Measurements from ENCODE around the gene CLDN4. TPM values are rescaled to one million over a fixed set of nuclear protein-coding genes. Genes with fewer than 3 reads are reported as not detected.
"Not testable (repeated sequence)": the region's sequence is repeated elsewhere in the genome, so short reads cannot be mapped to it uniquely, and the experiment has no call there.

Gene CLDN4
- polyA plus RNA-seq, 3 donors: 68.7 to 91.4 (median 76.4) TPM

DNA sequence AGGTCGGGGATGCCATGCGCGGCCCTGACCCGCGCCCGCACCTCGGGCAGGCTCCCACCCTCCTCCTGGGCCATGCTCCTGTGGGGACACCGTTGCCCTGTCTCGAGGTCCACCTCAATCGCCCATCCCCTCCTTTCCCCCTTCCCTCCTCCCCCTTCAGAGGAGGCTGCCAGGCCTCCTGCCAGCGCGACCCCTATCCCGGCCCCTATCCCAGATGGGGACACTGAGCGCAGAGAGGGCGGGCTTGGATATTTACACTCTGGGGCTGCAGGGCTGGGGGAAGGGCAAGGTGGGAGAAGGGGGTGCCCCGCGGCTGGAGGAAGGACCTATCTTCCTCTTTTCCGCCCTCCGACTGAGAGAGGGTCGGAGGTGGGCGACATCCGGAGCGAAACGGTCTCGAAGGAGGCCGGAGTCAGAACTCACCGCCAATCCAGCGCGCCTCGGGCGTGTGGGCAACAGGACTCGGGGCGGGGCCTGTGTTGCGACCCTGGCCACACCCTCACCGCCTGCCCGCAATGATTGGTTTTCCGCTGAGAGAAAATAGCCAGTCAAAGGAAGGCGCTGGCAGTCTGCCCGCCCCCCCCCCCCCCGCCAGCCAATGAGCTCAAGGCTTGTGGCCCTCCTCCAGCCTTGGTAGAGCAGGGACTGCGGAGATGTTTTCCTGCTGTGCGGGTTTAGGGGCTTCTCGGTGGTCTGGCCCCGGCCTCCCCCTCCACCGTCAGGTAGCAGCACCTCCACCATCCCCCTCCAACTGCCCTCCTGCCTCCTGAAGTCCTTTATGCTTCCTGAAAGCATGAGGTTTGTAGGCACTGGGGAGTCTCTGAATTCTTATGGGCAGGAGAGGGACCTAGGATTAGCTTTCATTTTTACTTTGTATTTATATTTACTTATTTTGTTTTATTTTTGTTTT lies 11.5 kb downstream of the CLDN4 start, which contains the start of gene METTL27:
Gene METTL27, minus strand, starts transcription at position 450 of the 910 bp plus-strand sequence. Its CDS starts 376 bp downstream, at position 74.
- peak in 1 of 3 donors; percentile 87 for DNase-seq (ENCODE audit: low read depth in 3 of 3, low spot score in 2 of 3)

DNA sequence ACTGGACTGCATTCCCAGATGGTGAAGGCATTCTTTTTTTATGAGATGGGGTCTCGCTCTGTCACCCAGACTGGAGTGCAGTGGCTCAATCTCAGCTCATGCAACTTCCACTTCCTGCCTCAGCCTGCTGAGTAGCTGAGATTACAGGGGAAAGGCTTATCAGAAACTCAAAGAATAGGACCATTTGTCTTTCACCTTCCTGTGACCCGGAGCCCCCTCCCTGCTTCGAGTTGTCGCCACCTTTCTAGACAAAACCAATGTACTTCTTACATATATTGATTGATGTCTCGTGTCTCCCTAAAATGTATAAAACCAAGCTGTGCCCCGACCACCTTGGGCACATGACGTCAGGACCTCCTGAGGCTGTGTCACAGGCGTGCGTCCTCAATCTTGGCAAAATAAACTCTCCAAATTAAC lies 13.3 kb downstream of the CLDN4 start:
- DNase-seq (ENCODE audit: low read depth in 3 of 3, low spot score in 2 of 3): no peak

DNA sequence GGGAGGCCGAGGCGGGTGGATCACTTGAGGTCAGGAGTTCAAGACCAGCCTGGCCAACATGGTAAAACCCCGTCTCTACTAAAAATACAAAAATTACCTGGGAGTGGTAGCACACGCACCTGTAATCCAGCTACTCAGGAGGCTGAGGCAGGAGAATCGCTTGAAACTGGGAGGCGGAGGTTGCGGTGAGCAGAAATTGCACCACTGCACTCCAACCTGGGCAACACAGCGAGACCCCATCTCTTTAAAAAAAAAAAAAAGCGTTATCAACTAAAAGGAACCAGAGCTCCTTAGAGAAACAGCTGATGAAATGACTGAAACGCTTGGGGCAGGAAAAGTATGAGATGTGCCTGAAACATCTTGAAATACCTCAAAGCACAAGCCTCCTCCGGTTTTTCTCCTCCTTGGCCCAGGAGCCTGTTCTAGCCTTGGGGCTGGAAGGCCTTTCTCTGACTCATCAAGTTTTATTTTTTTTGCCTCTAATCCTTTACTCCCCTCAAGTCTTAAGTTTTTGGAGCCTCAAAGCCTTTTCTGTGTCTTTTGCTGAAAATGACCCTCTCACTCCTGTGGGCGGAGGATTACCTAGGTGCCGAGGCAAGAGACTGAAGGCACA lies 14.2 kb downstream of the CLDN4 start:
- no peak for DNase-seq (ENCODE audit: low read depth in 3 of 3, low spot score in 2 of 3)

DNA sequence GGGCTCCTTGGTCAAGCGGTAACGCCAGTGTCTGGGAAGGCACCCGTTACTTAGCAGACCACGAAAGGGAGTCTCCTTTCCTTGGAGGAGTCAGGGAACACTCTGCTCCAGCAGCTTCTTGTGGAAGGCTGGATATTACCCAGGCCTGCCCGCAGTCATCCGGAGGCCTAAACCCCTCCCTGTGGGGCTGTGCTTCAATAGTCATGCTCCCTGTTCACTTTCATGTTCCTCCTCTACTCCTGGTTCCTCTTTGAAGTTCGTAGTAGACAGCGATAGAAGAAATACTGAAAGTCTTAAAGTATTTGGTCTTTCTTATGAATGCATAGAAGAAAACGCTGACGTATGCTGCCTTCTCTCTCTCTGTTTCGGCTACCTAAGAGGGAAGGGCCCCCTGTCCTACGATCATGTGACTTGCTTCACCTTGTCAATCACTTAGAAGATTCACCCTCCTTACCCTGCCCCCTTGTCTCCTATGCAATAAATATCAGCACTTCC lies 15.0 kb downstream of the CLDN4 start:
- DNase-seq (ENCODE audit: low read depth in 3 of 3, low spot score in 2 of 3): not testable (repeated sequence)

DNA sequence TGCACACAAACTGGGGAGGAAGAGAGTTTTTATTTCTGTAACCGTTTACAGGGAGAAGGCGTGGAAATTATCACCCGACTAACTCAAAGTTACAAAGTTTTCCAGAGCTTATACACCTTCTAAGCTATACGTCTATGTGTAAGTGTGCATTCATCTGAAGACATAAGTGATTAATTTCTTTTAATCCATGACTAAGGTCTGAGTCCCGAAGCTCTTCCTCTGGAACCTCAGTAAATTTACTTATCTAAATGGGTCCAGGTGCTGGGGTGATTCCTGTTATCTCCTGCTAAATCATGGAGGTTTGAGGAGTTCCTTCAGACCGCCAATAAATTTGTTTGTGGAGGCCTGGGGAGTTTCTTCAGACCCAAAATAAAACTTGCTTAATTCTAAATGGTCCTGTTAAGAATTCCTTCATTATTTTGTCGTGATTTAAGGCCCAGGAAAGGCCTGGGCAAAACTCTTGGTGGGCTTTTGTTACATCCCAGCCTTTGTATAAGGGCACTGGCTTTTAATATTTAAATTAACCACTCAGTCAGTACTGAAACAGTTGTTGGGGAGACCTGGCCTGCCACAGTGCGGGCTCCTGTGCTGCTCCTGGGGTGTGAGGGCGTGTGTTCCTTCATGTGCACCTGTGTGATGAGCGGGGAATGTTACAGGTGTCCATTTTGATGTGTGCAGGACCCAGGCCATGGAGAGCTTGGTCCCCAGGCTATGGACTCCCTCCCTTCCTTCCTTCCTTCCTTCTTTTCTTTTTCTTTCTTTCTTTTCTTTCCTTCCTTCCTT lies 17.3 kb downstream of the CLDN4 start:
- DNase-seq (ENCODE audit: low read depth in 3 of 3, low spot score in 2 of 3): no peak

DNA sequence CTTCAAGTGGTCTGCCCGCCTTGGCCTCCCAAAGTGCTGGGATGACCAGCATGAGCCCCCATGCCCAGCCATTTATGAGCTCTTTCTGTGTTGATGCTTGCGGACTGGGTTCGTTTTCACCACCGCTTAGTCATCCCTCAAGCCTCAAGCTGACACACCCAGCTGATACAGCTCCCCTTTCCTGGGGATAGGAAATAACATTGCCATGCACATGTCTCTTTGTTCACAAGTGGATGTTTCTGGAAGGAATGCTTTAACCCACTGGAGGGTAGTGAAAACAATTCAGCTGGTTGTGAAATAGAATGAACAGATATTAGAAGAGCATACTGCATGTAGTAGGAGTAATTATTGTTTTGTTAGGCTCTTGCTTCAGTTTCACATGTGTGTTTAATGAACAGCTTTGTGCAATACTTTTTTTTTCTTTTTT lies 20.0 kb downstream of the CLDN4 start:
- no peak for DNase-seq (ENCODE audit: low read depth in 3 of 3, low spot score in 2 of 3)

DNA sequence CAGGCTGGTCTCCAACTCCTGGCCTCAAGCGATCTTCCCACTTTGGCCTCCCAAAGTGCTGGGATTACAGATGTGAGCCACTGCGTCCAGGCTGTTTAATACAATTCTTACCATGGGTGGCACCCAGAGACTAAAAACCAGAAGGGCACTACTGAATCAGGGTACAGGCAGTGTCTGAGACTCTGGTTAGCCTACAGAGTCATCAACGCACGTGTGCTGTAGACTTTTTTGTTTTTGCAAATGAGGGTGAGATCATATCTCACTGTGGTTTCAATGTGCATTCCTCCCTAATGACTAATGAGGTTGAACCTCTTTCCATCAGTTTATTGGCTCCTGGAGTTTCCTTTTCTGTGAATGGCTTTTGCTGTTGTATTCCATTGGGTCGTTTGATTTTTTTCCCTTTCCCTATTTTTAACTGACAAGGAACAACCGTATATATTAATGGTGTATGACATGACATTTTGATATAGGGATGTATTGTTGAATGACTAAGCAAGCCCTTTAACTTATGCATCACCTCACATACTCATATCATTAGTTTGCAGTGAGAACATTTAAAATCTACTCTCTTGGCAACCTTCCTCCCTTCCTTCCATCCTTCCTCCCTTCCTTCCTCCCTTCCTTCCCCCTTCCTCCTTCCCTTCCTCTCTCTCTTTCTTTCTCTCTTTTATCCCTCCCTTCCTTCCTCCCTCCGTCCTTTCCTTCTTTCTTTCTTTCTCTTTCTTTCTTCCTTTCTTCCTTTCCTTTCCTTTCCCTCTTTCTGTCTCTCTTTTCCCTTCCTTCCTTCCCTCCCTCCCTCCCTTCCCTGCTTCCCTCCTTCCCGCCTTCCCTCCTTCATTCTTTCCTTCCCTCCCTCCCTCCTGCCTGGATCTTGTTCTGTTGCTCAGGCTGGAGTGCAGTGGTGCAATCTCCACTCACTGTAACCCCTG lies 20.9 kb downstream of the CLDN4 start:
- DNase-seq (ENCODE audit: low read depth in 3 of 3, low spot score in 2 of 3): no peak

DNA sequence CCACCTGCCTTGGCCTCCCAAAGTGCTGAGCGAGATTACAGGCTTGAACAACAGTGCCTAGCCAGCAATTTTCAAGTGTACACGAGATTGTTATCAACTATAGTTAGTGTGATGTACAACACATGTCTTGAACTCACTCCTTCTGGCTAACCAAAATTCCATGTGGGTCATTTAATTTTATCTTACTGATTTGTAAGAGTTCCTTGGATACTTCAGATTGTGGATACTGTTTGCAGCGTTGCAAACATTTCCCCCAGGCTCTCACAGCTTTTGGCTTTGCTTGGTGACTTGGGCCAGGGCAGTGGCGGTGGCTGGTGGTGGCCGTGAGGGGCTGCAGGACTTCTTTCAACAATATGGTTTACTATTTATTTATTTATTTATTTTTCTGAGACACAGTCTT lies 21.7 kb downstream of the CLDN4 start:
- DNase-seq (ENCODE audit: low read depth in 3 of 3, low spot score in 2 of 3): no peak

DNA sequence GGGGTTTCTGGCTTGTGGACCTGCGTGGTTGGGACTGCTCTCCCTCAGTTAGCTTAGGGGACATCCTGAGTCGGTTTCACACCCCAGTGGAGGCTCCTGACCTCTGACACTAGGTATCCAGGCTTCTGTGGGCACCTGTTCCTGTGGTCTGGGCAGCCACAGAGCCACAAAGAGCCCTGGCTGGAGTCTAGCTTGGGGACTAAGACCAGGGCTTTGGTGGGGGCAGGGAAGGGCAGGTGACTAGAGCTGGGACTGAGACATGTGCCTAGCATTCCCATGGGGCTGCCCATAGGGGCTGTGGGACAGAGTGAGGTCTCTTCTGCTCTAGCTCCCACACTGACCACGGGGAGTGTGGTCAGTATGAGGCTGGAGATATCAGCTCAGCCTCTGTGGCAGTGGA lies 26.1 kb downstream of the CLDN4 start:
- DNase-seq (ENCODE audit: low read depth in 3 of 3, low spot score in 2 of 3): no peak

DNA sequence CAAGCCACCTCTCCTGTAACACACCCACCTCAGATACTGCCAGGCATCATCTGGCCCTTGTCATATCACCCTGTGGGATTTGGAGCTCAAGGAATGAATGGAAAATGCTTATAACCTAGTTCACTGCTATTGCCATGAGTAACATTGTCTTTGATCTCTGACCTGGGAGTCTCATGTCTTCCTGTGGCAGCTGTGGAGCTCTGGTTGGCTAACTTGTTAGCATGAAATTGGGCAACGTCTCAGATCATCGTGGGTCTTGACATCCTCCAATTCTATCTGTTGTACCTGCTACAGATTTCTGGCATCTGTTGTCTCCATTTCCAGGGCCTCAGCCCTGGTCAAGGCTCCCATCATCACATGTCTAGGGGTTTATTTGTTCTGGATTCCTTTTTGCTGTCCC lies 28.0 kb downstream of the CLDN4 start:
- no peak for DNase-seq (ENCODE audit: low read depth in 3 of 3, low spot score in 2 of 3)

DNA sequence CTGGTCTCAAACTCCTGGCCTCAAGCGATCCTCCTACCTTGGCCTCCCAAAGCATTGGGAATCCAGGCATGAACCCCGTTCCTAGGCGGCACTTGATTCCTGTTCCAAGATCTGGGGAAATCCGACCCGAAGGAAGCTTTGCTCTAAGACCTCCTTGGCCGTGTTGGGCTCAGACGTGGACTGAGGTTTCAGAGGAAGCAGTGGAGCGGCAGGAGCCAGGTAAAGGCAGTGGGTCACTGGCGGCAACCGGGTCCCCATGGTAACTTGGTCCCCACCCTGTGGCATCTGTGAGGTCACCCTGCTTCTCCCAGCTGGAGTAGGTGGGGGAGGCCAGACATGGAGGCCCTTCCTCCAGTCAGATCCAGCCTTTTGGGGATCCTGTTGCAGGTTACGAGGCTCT lies 30.1 kb downstream of the CLDN4 start, which contains the start of gene TMEM270:
Gene TMEM270, plus strand, starts transcription at position 301 of the 400 bp plus-strand sequence. Its CDS starts 36 bp downstream, at position 337.
- DNase-seq (ENCODE audit: low read depth in 3 of 3, low spot score in 2 of 3): no peak

DNA sequence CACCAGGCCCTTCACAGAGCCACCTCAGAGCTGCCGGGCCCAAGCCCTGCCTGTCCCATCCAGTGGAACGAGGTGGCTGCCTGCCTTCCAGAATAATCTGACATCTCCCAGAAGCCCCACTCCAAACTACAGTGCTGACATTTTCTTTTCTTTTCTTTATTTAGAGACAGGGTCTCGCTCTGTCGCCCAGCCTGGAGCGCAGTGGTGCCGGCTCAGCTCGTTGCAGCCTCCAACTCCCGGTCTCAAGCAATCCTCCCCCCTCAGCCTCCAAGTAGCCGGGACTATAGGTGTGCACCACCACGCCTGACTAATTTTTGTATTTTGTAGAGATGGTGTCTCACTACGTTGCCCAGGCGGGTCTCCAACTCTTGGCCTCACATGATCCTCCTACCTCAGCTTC lies 30.5 kb downstream of the CLDN4 start:
- DNase-seq (ENCODE audit: low read depth in 3 of 3, low spot score in 2 of 3): no peak

DNA sequence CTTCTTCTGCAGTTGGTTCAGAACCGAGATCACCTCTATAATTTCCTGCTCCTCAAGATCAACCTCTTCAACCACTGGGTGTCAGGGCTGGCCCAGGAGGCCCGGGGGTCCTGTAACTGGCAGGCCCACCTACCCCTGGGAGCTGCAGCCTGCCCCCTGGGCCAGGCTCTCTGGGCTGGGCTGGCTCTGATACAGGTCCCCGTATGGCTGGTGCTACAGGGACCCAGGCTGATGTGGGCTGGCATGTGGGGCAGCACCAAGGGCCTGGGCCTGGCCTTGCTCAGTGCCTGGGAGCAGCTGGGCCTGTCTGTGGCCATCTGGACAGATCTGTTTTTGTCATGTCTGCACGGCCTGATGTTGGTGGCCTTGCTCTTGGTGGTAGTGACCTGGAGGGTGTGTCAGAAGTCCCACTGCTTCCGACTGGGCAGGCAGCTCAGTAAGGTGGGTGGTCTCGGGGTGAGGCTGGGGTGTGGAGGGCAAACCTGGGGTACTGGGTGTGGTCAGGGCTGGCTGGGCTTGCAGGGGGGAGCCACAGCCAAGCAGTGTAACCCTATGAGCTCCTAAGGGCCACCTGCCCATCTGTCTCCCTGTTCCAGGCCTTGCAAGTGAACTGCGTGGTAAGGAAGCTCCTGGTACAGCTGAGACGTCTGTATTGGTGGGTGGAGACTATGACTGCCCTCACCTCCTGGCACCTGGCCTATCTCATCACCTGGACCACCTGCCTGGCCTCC lies 34.4 kb downstream of the CLDN4 start:
- no peak for DNase-seq (ENCODE audit: low read depth in 3 of 3, low spot score in 2 of 3)

DNA sequence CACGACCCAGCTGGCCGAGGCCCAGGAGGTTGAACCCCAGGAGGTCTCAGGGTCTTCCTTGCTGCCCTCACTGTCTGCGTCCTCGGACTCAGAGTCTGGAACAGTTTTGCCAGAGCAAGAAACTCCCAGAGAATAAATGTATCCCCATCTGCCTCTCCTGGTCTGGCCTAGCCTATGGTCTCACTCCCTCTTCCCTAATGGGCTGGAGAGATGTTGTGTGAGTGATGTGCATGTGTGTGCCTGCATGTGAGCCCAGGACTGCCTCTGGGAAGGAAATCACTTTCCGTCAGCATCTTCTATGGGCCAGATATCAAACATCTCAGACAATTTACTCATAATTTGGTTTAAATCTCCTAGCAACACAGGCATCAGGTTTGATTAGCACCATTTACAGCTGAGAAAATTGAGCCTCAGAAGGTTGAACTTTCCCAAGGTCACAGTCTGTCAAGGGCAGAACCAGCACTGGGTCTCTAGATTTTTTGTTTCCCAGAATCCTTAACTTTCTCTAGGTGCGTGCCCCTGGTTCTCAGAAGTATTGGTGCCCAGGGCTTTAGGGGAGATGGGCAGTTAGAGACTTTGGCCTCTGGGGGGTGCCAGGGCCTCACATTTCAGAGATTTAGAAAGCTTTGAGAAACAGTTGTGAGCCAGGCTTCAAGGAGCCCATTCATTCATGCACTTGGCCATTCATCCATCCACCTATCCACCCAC lies 35.1 kb downstream of the CLDN4 start:
- DNase-seq (ENCODE audit: low read depth in 3 of 3, low spot score in 2 of 3): no peak

DNA sequence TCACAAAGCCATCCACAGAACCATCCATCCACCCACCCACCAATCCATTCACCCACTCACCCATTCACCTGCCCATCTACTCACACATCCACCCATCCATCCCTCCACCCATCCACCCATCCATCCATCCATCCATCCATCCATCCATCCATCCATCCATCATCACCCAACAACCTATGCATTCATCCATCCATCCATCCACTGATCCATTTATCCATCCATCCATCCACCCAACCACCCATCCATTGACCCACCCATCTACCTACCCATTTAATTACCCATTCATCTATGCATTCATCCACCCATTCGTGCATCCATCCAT lies 35.6 kb downstream of the CLDN4 start:
- no peak for DNase-seq (ENCODE audit: low read depth in 3 of 3, low spot score in 2 of 3)

DNA sequence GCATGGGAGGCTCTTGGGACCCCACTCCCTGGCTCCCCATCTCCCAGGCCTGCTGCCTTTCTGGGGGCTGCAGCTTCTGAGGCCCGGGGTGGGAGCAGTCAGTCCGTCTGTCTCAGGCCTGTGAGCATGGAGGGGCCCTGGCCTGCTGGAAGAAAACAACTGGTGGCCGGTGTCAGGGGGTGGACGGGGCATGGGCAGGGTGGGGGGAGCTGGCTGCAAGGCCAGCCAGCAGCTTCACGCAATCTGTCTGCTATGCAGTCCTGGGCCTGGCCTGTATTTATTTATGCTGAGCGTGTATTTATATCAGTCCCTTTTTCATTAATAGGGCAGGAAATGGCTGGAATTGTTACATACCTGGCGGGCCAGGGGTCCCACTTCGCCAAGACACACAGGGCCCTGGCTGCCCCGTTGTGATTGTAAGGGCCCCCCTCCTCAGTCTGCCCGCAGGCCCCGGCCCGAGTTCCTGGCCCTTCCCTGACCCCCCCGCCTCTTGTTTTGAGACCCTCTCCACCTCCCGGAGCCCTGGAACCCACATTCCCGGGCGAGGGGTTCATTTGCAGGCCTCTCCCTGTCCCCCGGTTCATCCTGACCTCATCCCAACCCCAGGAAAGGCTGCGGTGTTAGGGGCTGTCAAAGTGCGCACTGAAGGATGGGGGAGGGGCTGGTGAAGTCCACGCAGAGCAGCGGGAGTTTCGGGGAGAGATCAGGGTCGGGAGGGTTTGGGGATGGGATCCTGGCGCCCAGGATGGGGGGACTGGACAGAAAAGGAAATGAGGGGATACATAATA lies 38.4 kb downstream of the CLDN4 start:
- DNase-seq (ENCODE audit: low read depth in 3 of 3, low spot score in 2 of 3): no peak

DNA sequence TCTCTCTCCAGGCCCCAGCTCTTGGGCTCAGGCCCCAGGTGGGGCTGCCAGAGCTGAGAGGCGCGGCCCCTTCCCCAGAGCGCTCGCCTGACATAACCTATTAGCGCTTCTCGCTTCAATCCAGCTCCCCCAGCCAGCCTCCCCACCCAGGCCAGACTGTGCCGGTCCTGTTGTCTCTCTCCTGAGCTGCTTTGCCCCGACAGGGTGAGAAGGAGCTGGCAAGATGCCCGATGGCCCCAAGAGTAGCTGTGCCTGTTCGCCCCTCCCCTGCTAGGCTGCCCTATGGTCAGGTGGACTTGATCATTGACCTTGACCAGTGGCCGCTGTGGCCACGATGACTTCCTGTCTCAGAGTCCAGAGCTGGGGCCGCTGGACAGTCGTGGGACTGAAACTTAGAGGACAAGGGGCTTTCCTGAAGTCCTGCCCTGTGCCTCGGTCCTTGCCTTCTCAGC lies 39.3 kb downstream of the CLDN4 start:
- no peak for DNase-seq (ENCODE audit: low read depth in 3 of 3, low spot score in 2 of 3)

All from right renal cortex interstitium (tissue), 3 donors.